GM12878 (cell line): ENCODE data around the gene NTRK3. TPM values are rescaled to one million over a fixed set of nuclear protein-coding genes. Genes with fewer than 3 reads are reported as not detected.

Experiments used
- ATAC-seq: fragments of 200-7000 bp; cut with Tn5 transposase; 3 replicates; pipeline ENCODE4 v1.9.1; 2020; ENCODE audit warnings: mild to moderate bottlenecking, moderate library complexity
- BruUV-seq: library from RNA; stranded (reverse); fragments of 400-500 nt; replicated peaks from 2 replicates; lab custom pipeline; 2021; lab: Mats Ljungman, UMichigan
- CTCF ChIA-PET: fragments of 300-600 bp; sonication (Branson Sonifier 250); formaldehyde crosslinking; extraction: SDS; loops from one replicate; lab custom pipeline; 2021; ENCODE audit warnings: inconsistent platforms; lab: Yijun Ruan, JAX
- POLR2A ChIA-PET: fragments of 350-600 bp; formaldehyde crosslinking; extraction: SDS; loops from one replicate; lab custom pipeline; 2021; ENCODE audit warnings: inconsistent platforms; lab: Charles Lee
- RAD21 ChIA-PET: fragments of 300-600 bp; sonication (Branson Sonifier 250); formaldehyde crosslinking; loops from one replicate; lab custom pipeline; 2023; ENCODE audit warnings: antibody characterized with exemption; ENCODE audit not compliant: unreplicated experiment; lab: Charles Lee
- SMC1A ChIA-PET: fragments of 300-600 bp; sonication (Branson Sonifier 250); formaldehyde crosslinking; loops from one replicate; lab custom pipeline; 2023; ENCODE audit not compliant: unreplicated experiment, uncharacterized antibody; lab: Charles Lee
- DNase-seq: peaks from one replicate; pipeline ENCODE4 v3.0.0-alpha.2; 2011; ENCODE audit warnings: low read depth, low spot score
- FAIRE-seq: peaks from 3 replicates; lab custom pipeline; 2011; peaks lifted over from hg19 to GRCh38; lab: Jason Lieb, UNC
- H2AFZ ChIP-seq: 2 replicates; pipeline ENCODE4 v1.6.0; 2011; ENCODE audit warnings: low read depth, low read length, control low read depth; ENCODE audit not compliant: control insufficient read depth
- H3K27ac ChIP-seq: 2 replicates; pipeline ENCODE4 v1.5.1; 2011; ENCODE audit warnings: control low read depth; ENCODE audit not compliant: control insufficient read depth, insufficient read depth
- H3K27me3 ChIP-seq, 2 experiments: replicated peaks in 1 of 2; 2 replicates each; pipeline versions ENCODE4 v1.6.0 to v1.6.1; 2011; ENCODE audit warnings: low read length in 1 of 2; ENCODE audit not compliant: control insufficient read depth in 2 of 2, insufficient read depth in 2 of 2
- H3K36me3 ChIP-seq, 2 experiments: 2 replicates each; pipeline ENCODE4 v1.5.1; 2011; ENCODE audit warnings: low read length in 1 of 2; ENCODE audit not compliant: control insufficient read depth in 2 of 2, insufficient read depth in 2 of 2
- H3K4me1 ChIP-seq: 2 replicates; pipeline ENCODE4 v1.6.1; 2011; ENCODE audit warnings: mild to moderate bottlenecking, low read length, moderate library complexity, mixed read lengths; ENCODE audit not compliant: control insufficient read depth, insufficient read depth
- H3K4me2 ChIP-seq: 2 replicates; pipeline ENCODE4 v1.6.0; 2011; ENCODE audit warnings: control low read depth; ENCODE audit not compliant: control insufficient read depth, insufficient read depth
- H3K4me3 ChIP-seq: fragments of 200-600 bp; sonication (generic); 2 replicates; pipeline ENCODE4 v1.5.1; 2016
- H3K79me2 ChIP-seq: 2 replicates; pipeline ENCODE4 v1.6.0; 2011; ENCODE audit warnings: low read length; ENCODE audit not compliant: control insufficient read depth, insufficient read depth
- H3K9ac ChIP-seq: 2 replicates; pipeline ENCODE4 v1.8.0; 2011; ENCODE audit warnings: low read length, control low read depth, mixed read lengths; ENCODE audit not compliant: control insufficient read depth, insufficient read depth
- H3K9me3 ChIP-seq: replicated peaks from 3 replicates; pipeline ENCODE4 v1.5.1; 2011; ENCODE audit warnings: mild to moderate bottlenecking, low read length; ENCODE audit not compliant: control insufficient read depth, insufficient read depth
- H4K20me1 ChIP-seq: 2 replicates; pipeline ENCODE4 v1.6.0; 2011; ENCODE audit not compliant: control insufficient read depth, insufficient read depth
- BACH1 ChIP-seq: fragments of 450-650 bp; IDR thresholded peaks from 2 replicates; pipeline ENCODE4 v1.6.1; 2017; ENCODE audit warnings: mild to moderate bottlenecking, borderline replicate concordance
- CBX3 ChIP-seq: fragments of 200-600 bp; sonication (generic); IDR thresholded peaks from 2 replicates; pipeline ENCODE4 v1.6.1; 2016; ENCODE audit warnings: low read depth, borderline replicate concordance
- EGR1 ChIP-seq, 2 experiments: IDR thresholded peaks; 1 replicate in 1 of 2; 2 replicates in 1 of 2; pipeline ENCODE4 v1.6.1; 2011 to 2012; ENCODE audit warnings: low read depth in 2 of 2, low read length in 2 of 2, borderline replicate concordance in 1 of 2, mild to moderate bottlenecking in 1 of 2, moderate library complexity in 1 of 2
- FOXK2 ChIP-seq: fragments of 450-650 bp; IDR thresholded peaks from 2 replicates; pipeline ENCODE4 v1.6.1; 2017; ENCODE audit warnings: mild to moderate bottlenecking, moderate library complexity
- PAX8 ChIP-seq: fragments of 450-650 bp; IDR thresholded peaks from 2 replicates; pipeline ENCODE4 v1.6.1; 2017; ENCODE audit warnings: mild to moderate bottlenecking, moderate library complexity
- RFX5 ChIP-seq: IDR thresholded peaks from 2 replicates; pipeline ENCODE4 v1.6.1; 2011; ENCODE audit warnings: low read depth, low read length, improper control_type of control experiment
- YBX1 ChIP-seq: fragments of 450-650 bp; IDR thresholded peaks from 2 replicates; pipeline ENCODE4 v1.6.1; 2016; ENCODE audit warnings: antibody characterized with exemption
- ZNF384 ChIP-seq: IDR thresholded peaks from 2 replicates; pipeline ENCODE4 v1.6.1; 2012; ENCODE audit warnings: low read depth, mild to moderate bottlenecking, low read length, improper control_type of control experiment, borderline replicate concordance
- WGBS: methylation state at CpG from one replicate; pipeline ENCODE4 v1.1.6; 2016; ENCODE audit warnings: low lambda C conversion rate; ENCODE audit not compliant: insufficient replicate concordance, insufficient coverage; ENCODE audit errors: missing lambda C conversion rate; 5-methylcytosine and 5-hydroxymethylcytosine counted together
- in situ Hi-C: fragments of 300-500 bp; cut with MboI; formaldehyde crosslinking; loops from 9 replicates; pipeline ENCODE4 v1.14.3; 2018; ENCODE audit warnings: mixed read lengths
- intact Hi-C: fragments of 100-400 bp; cut with micrococcal nuclease; formaldehyde crosslinking; loops from one replicate; pipeline ENCODE4 v1.14.2; 2022; ENCODE audit not compliant: unreplicated experiment
- polyA plus RNA-seq, 11 experiments: library from polyadenylated mRNA; depleted of rRNA in 4 of 11; unstranded in 6 of 11; stranded (reverse) in 5 of 11; fragments of >200 nt; fragmentation: Nextera tagmentation in 4 of 11; fragmentation: Illumina TruSeq in 1 of 11; extraction: Ambion mirVana in 4 of 11; extraction: Trizol in 1 of 11; gene quantifications; 1 replicate in 1 of 11; 2 replicates in 10 of 11; pipeline versions ENCODE4 v1.2.1 to v1.2.3, GENCODE V29; 2011 to 2016; ENCODE audit warnings: inconsistent platforms in 2 of 11, missing spikeins in 2 of 11, low read depth in 1 of 11
- total RNA-seq, 4 experiments: library from RNA; depleted of rRNA in 3 of 4; stranded (reverse); fragments of >200 nt in 3 of 4; fragmentation: Illumina TruSeq in 1 of 4; extraction: Trizol in 1 of 4; gene quantifications; 2 replicates each; pipeline versions ENCODE4 v1.2.1 to v1.2.3, GENCODE V29; 2013 to 2021
- TF ChIP-seq, protein P1 (sequence below): fragments of 450-650 bp; IDR thresholded peaks from 2 replicates; pipeline ENCODE4 v1.6.1; 2016; ENCODE audit warnings: mild to moderate bottlenecking
- TF ChIP-seq, protein P2 (sequence below): IDR thresholded peaks from 2 replicates; pipeline ENCODE4 v1.6.1; 2011; ENCODE audit warnings: borderline replicate concordance, low read depth, mild to moderate bottlenecking, moderate library complexity, mixed read lengths, low read length; ENCODE audit not compliant: insufficient read depth; ENCODE audit errors: extremely low read length
- TF ChIP-seq, protein P3 (sequence below): fragments of 450-650 bp; IDR thresholded peaks from 2 replicates; pipeline ENCODE4 v1.6.1; 2014; ENCODE audit warnings: mild to moderate bottlenecking

NTRK3 gene
- total and polyA plus RNA-seq, 10 of the 15 experiments (the other 5 are each of a cell fraction or from before 2014, with no cell fraction given) = not detected

DNA sequence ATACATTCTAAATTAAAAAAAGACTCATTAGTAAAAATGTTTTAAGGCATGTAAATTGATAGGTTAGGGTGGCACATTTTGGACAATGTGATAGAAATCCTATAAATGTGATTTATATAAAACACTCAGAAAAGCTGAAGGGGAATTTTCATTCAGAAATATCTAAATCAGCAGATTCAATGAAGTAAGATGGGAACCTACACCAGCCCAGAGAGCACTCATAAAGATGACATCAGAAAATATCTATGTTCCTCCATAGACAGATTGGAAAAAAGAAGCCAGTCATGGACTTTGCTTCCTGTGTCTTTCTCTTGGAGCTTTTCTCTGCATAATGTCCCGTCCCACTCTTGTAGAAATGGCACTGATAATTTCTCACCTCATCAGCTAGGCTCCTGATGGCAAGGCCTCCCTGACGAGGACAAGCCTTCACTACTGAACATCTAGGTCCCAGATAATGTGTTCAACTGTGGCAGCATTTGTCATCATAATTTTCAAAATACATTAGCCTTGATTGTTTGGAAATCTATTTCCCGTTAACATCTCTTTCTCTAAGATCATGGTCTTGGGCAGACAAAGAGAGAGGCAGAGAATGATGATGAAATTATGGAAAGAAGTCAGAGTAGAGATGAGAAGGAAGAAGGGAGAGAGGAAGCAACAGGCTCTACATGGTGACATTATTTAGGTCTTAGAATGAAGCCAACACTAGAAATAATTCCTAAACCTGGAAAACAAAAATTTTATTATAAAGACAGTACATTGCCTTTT lies 354.4 kb downstream of the NTRK3 start:
- CTCF ChIA-PET = no interaction called here

More for the DNA sequence above, 354.4 kb downstream of the NTRK3 start:
- DNase-seq (no peak), FAIRE-seq (no peak), ATAC-seq (no peak)
- Histone ChIP-seq H3K4me3 (no peak overlapping the region), H3K9me3 (no peaks in the 10 kb centered on the region), H3K4me1 (no peaks in the 10 kb centered on the region), H3K36me3 (no peaks in the 10 kb centered on the region), H3K79me2 (no peaks in the 10 kb centered on the region), H4K20me1 (no peaks in the 10 kb centered on the region), H3K27me3 (no peaks in the 10 kb centered on the region), H3K4me2 (no peak overlapping the region), H3K9ac (no peak overlapping the region), H2AFZ (no peak overlapping the region), H3K27ac (no peak overlapping the region)
- RAD21 ChIA-PET = no interaction called here
- WGBS = 0% methylated on average over 3 of the region's 3 CpGs
- intact Hi-C loops = no loop called here
- in situ Hi-C loops = no loop called here
- POLR2A ChIA-PET = interaction anchor here (0.5 kb wide), 1 partner anchor 131 kb away, joined by 6 read pairs; no protein-coding TSS in a partner anchor
- no peak for TF ChIP-seq FOXK2
- no peak for TF ChIP-seq EGR1 (IDR thresholded peaks at IDR 0.05; ENCODE audit: borderline replicate concordance in 1 of 2, low read depth in 2 of 2, low read length in 2 of 2)
- TF ChIP-seq, protein P1, sequence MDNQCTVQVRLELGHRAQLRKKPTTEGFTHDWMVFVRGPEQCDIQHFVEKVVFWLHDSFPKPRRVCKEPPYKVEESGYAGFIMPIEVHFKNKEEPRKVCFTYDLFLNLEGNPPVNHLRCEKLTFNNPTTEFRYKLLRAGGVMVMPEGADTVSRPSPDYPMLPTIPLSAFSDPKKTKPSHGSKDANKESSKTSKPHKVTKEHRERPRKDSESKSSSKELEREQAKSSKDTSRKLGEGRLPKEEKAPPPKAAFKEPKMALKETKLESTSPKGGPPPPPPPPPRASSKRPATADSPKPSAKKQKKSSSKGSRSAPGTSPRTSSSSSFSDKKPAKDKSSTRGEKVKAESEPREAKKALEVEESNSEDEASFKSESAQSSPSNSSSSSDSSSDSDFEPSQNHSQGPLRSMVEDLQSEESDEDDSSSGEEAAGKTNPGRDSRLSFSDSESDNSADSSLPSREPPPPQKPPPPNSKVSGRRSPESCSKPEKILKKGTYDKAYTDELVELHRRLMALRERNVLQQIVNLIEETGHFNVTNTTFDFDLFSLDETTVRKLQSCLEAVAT = no peak
- no peak for TF ChIP-seq CBX3
- TF ChIP-seq, protein P2, sequence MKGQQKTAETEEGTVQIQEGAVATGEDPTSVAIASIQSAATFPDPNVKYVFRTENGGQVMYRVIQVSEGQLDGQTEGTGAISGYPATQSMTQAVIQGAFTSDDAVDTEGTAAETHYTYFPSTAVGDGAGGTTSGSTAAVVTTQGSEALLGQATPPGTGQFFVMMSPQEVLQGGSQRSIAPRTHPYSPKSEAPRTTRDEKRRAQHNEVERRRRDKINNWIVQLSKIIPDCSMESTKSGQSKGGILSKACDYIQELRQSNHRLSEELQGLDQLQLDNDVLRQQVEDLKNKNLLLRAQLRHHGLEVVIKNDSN = no peak
- no peak for TF ChIP-seq YBX1
- TF ChIP-seq ZNF384 = no peak
- TF ChIP-seq PAX8 = no peak
- no peak for TF ChIP-seq BACH1
- TF ChIP-seq, protein P3, sequence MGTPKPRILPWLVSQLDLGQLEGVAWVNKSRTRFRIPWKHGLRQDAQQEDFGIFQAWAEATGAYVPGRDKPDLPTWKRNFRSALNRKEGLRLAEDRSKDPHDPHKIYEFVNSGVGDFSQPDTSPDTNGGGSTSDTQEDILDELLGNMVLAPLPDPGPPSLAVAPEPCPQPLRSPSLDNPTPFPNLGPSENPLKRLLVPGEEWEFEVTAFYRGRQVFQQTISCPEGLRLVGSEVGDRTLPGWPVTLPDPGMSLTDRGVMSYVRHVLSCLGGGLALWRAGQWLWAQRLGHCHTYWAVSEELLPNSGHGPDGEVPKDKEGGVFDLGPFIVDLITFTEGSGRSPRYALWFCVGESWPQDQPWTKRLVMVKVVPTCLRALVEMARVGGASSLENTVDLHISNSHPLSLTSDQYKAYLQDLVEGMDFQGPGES = no peak
- TF ChIP-seq RFX5 = no peak
- BruUV-seq = no TSS peak
- SMC1A ChIA-PET = no interaction called here
